Tibial artery (tissue), 4 donors: ENCODE data around the gene DPH7.

Experiments used
- DNase-seq, 2 donors: peaks; one replicate each; pipeline ENCODE4 v3.0.0-alpha.2; 2019
- H3K27ac ChIP-seq, 2 donors: fragments of 200-600 bp; sonication (generic) in 1 of 2; 1 replicate in 1 of 2; 2 replicates in 1 of 2; pipeline ENCODE4 v1.5.1; 2018 to 2019; ENCODE audit warnings: mild to moderate bottlenecking in 1 of 2
- H3K27me3 ChIP-seq, 2 donors: fragments of 200-600 bp; sonication (generic) in 1 of 2; one replicate each; pipeline versions ENCODE4 v1.5.1 to v1.6.0; 2016 to 2019
- H3K36me3 ChIP-seq, 3 donors: fragments of 200-600 bp; sonication (generic) in 2 of 3; one replicate each; pipeline ENCODE4 v1.5.1; 2016 to 2019; ENCODE audit warnings: mild to moderate bottlenecking in 2 of 3
- H3K4me1 ChIP-seq, 4 donors: fragments of 200-600 bp; sonication (generic) in 2 of 4; 1 replicate in 3 of 4; 2 replicates in 1 of 4; pipeline ENCODE4 v1.5.1; 2016 to 2019
- H3K4me3 ChIP-seq, 2 donors: fragments of 200-600 bp; sonication (generic) in 1 of 2; 1 replicate in 1 of 2; 2 replicates in 1 of 2; pipeline ENCODE4 v1.5.1; 2018 to 2019; ENCODE audit warnings: mild to moderate bottlenecking in 2 of 2
- H3K9me3 ChIP-seq, 3 donors: fragments of 200-600 bp; sonication (generic) in 1 of 3; one replicate each; pipeline ENCODE4 v1.5.1; 2016 to 2019
- intact Hi-C: fragments of 100-400 bp; cut with DNase I; formaldehyde crosslinking; loops from one replicate; pipeline ENCODE4 v1.15.0; 2023; ENCODE audit warnings: low total_unique reads
- TF ChIP-seq, protein P1 (sequence below), 2 experiments: fragments of 200-600 bp in 1 of 2; fragments of 450-650 bp in 1 of 2; IDR thresholded peaks; one replicate each; pipeline ENCODE4 v1.5.1; 2017 to 2019; ENCODE audit warnings: antibody characterized with exemption in 2 of 2, mild to moderate bottlenecking in 1 of 2, moderate library complexity in 1 of 2

DPH7 gene

GRCh38 chr9:137545123-137545522 is 33.6 kb downstream of the DPH7 start:
- TF ChIP-seq, protein P1, sequence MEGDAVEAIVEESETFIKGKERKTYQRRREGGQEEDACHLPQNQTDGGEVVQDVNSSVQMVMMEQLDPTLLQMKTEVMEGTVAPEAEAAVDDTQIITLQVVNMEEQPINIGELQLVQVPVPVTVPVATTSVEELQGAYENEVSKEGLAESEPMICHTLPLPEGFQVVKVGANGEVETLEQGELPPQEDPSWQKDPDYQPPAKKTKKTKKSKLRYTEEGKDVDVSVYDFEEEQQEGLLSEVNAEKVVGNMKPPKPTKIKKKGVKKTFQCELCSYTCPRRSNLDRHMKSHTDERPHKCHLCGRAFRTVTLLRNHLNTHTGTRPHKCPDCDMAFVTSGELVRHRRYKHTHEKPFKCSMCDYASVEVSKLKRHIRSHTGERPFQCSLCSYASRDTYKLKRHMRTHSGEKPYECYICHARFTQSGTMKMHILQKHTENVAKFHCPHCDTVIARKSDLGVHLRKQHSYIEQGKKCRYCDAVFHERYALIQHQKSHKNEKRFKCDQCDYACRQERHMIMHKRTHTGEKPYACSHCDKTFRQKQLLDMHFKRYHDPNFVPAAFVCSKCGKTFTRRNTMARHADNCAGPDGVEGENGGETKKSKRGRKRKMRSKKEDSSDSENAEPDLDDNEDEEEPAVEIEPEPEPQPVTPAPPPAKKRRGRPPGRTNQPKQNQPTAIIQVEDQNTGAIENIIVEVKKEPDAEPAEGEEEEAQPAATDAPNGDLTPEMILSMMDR (IDR thresholded peaks at IDR 0.05) = no peak
- Histone ChIP-seq H3K27ac (peak overlapping the region in 1 of 2 donors; percentile 20), H3K9me3 (no peaks in the 10 kb centered on the region), H3K4me3 (no peak overlapping the region), H3K27me3 (no peaks in the 10 kb centered on the region), H3K36me3 (peaks cover 11 to 49% (median 24%) of the 10 kb centered on the region in 3 donors), H3K4me1 (peaks cover 0 to 27% (median 13%) of the 10 kb centered on the region in 4 donors)
- peak; percentile 41 to 72 for DNase-seq
- intact Hi-C loops = no loop called here

DNA sequence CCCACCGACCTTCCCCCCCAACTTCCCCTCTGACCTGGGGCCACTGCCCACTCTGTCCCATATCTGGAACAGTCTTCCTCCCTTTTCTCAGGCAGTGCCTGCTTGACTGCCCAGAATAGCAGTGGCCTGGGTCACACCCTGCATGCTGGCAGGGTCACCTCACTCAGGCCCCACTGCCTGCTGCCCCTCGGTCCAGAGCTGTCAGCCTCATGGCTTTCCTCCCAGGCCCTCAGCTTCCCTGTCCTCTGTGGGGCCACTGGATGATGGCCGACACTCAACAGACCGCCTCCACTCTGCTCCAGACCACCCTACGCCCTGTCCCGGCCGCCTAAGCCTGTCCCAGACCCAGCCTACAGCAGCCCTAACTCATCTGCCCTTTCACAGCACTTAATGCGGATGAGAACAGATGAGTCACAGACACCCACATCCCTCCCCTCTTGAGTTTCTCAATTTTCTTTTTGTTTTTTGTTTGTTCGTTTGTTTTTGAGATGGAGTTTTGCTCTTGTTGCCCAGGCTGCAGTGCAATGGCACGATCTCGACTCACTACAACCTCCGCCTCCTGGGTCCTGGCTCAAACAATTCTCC is 34.5 kb downstream of the DPH7 start:
- H3K4me1 ChIP-seq = peaks cover 0 to 19% (median 5%) of the 10 kb centered on the region in 4 donors
- intact Hi-C loops = no loop called here
- H3K36me3 ChIP-seq = peaks cover 18 to 57% (median 31%) of the 10 kb centered on the region in 3 donors
- no peaks in the 10 kb centered on the region for H3K27me3 ChIP-seq
- no peak overlapping the region for H3K4me3 ChIP-seq
- H3K27ac ChIP-seq = no peak overlapping the region
- DNase-seq = no peak
- no peaks in the 10 kb centered on the region for H3K9me3 ChIP-seq
- TF ChIP-seq, protein P1 (IDR thresholded peaks at IDR 0.05) = no peak

DNA sequence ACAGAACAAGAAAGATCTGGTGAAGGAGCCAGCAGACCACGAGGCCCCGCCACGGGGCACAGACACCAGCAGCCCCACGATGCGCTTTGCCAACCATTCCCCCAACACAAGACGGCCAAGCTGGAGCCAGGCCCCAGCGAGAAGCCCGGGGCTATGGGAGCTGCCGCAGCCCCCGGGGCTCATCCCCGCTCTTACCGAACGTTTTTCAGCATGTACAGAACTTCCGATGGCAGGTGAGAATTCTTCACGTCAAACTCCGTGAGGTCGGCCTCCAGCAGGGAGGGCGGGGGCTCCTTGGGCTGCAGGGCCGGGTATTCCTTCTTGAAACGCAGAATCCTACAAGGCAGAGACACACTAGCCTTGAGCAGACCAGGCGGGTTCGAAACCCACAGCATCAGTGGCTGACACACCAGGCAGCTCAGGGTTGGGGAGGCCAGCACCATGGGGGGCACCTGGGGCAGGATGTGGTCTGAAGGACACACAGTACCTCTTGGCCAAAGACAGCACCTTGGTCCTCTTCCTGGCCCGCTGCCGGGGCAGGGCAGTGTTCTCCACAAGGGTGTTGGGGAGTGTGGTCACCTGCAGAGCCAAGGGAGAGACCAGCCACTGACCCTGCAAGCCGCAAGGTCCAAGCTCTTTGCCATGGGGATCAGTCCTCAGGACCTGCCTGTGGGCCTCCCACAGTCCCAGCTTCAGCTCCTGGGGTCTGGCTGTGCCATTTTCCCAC is 35.3 kb downstream of the DPH7 start:
- Histone ChIP-seq H3K9me3 (no peaks in the 10 kb centered on the region), H3K4me1 (peaks cover 0 to 10% (median 1%) of the 10 kb centered on the region in 4 donors), H3K27me3 (no peaks in the 10 kb centered on the region), H3K27ac (no peak overlapping the region), H3K36me3 (peaks cover 18 to 66% (median 38%) of the 10 kb centered on the region in 3 donors), H3K4me3 (no peak overlapping the region)
- no peak for DNase-seq
- intact Hi-C loops = no loop called here
- TF ChIP-seq, protein P1 (IDR thresholded peaks at IDR 0.05) = no peak

DNA sequence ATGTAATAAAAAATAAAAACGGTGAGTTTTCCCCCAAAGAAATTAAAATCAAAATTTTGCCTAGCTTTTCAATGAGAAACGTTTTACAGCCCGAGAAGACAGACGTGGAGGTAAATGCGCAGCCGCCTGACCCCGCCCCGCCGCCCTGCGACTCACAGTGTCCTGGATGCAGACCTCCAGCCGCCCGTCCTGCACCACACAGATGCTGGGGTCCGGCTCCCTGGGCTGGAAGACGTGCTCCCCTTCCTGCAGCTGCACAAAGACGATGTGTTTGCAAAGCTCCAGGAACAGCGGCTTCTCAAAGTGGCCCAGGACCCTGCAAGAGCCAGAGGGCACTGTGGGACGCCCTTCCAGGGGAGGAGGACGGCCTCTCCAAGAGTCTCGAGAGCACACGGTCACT is 36.2 kb downstream of the DPH7 start:
- TF ChIP-seq, protein P1 (IDR thresholded peaks at IDR 0.05) = no peak
- H3K36me3 ChIP-seq = peaks cover 18 to 75% (median 46%) of the 10 kb centered on the region in 3 donors
- intact Hi-C loops = no loop called here
- H3K27ac ChIP-seq = no peak overlapping the region
- DNase-seq = no peak
- peaks cover 0 to 5% (median 0%) of the 10 kb centered on the region in 4 donors for H3K4me1 ChIP-seq
- H3K9me3 ChIP-seq = no peaks in the 10 kb centered on the region
- no peak overlapping the region for H3K4me3 ChIP-seq
- H3K27me3 ChIP-seq = no peaks in the 10 kb centered on the region

- no peak for DNase-seq
- H3K4me3 ChIP-seq = no peak overlapping the region
- intact Hi-C loops = no loop called here
- H3K9me3 ChIP-seq = no peaks in the 10 kb centered on the region
- H3K27ac ChIP-seq = no peak overlapping the region
- no peaks in the 10 kb centered on the region for H3K27me3 ChIP-seq
- TF ChIP-seq, protein P1 (IDR thresholded peaks at IDR 0.05) = no peak
- H3K4me1 ChIP-seq = peaks cover 0 to 5% (median 0%) of the 10 kb centered on the region in 4 donors
- peaks cover 18 to 77% (median 41%) of the 10 kb centered on the region in 3 donors for H3K36me3 ChIP-seq
These were observed 38.2 kb downstream of the DPH7 start for GRCh38 chr9:137540536-137540935.
